Measurements from ENCODE around the gene PTPRK.

PTPRK gene

GRCh38 chr6:127976796-127977195 lies 543.6 kb downstream of the PTPRK start:
- no peak for ATAC-seq
- TF ChIP-seq ZFP30 (CRISPR knock-in tag; IDR thresholded peaks at IDR 0.05) (no peak), CREB5 (CRISPR knock-in tag; IDR thresholded peaks at IDR 0.05; ENCODE audit: low read depth) (no peak), CSDC2 (CRISPR knock-in tag; IDR thresholded peaks at IDR 0.05) (no peak), PATZ1 (CRISPR knock-in tag; IDR thresholded peaks at IDR 0.05; ENCODE audit: borderline replicate concordance) (no peak), TSHZ2 (CRISPR knock-in tag; IDR thresholded peaks at IDR 0.05) (no peak), ARNTL (CRISPR knock-in tag; IDR thresholded peaks at IDR 0.05; ENCODE audit: borderline replicate concordance, low read depth) (no peak), BACH2 (CRISPR knock-in tag; IDR thresholded peaks at IDR 0.05; ENCODE audit: borderline replicate concordance) (no peak), TCF4 (CRISPR knock-in tag; IDR thresholded peaks at IDR 0.05; ENCODE audit: borderline replicate concordance) (no peak), SNAI2 (CRISPR knock-in tag; IDR thresholded peaks at IDR 0.05) (no peak), ZC3H10 (CRISPR knock-in tag; IDR thresholded peaks at IDR 0.05) (no peak), OSR1 (CRISPR knock-in tag; IDR thresholded peaks at IDR 0.05) (no peak), CSRNP3 (CRISPR knock-in tag; IDR thresholded peaks at IDR 0.05) (no peak), RARB (CRISPR knock-in tag; IDR thresholded peaks at IDR 0.05) (no peak), ZNF8 (CRISPR knock-in tag; IDR thresholded peaks at IDR 0.05) (no peak), ESRRG (CRISPR knock-in tag; IDR thresholded peaks at IDR 0.05) (no peak), GLIS3 (CRISPR knock-in tag; IDR thresholded peaks at IDR 0.05) (no peak), ZNF70 (CRISPR knock-in tag; IDR thresholded peaks at IDR 0.05) (no peak), POU6F1 (CRISPR knock-in tag; IDR thresholded peaks at IDR 0.05; ENCODE audit: borderline replicate concordance, low read depth) (no peak), ZFP3 (CRISPR knock-in tag; IDR thresholded peaks at IDR 0.05) (no peak)

GRCh38 chr6:127976111-127976510 lies 544.3 kb downstream of the PTPRK start:
- no peak for TF ChIP-seq ZC3H10 (CRISPR knock-in tag; IDR thresholded peaks at IDR 0.05)
- TF ChIP-seq ZFP3 (CRISPR knock-in tag; IDR thresholded peaks at IDR 0.05): no peak
- no peak for TF ChIP-seq ESRRG (CRISPR knock-in tag; IDR thresholded peaks at IDR 0.05)
- no peak for TF ChIP-seq POU6F1 (CRISPR knock-in tag; IDR thresholded peaks at IDR 0.05; ENCODE audit: borderline replicate concordance, low read depth)
- TF ChIP-seq ARNTL (CRISPR knock-in tag; IDR thresholded peaks at IDR 0.05; ENCODE audit: borderline replicate concordance, low read depth): no peak
- TF ChIP-seq OSR1 (CRISPR knock-in tag; IDR thresholded peaks at IDR 0.05): no peak
- no peak for TF ChIP-seq ZFP30 (CRISPR knock-in tag; IDR thresholded peaks at IDR 0.05)
- no peak for TF ChIP-seq ZNF8 (CRISPR knock-in tag; IDR thresholded peaks at IDR 0.05)
- TF ChIP-seq CSDC2 (CRISPR knock-in tag; IDR thresholded peaks at IDR 0.05): no peak
- no peak for TF ChIP-seq TOX (CRISPR knock-in tag; IDR thresholded peaks at IDR 0.05; ENCODE audit: borderline replicate concordance)
- TF ChIP-seq CREB5 (CRISPR knock-in tag; IDR thresholded peaks at IDR 0.05; ENCODE audit: low read depth): no peak
- TF ChIP-seq RARB (CRISPR knock-in tag; IDR thresholded peaks at IDR 0.05): no peak
- no peak for TF ChIP-seq PPARA (CRISPR knock-in tag; IDR thresholded peaks at IDR 0.05; ENCODE audit: borderline replicate concordance)
- no peak for ATAC-seq

All from SK-N-SH treated with all-trans-retinoic acid at 6 μM for 48 hours (cell line).